Endothelial cell of umbilical vein (primary cell): ENCODE measurements around the gene SSBP3. TPM values are rescaled to one million over a fixed set of nuclear protein-coding genes. Genes with fewer than 3 reads are reported as not detected.

Experiments used
- BruUV-seq: library from RNA; stranded (reverse); fragments of 400-500 nt; replicated peaks from 2 replicates; lab custom pipeline; 2021; lab: Mats Ljungman, UMichigan
- CTCF ChIA-PET: fragments of 300-600, 350-600 bp; sonication (Branson Sonifier 250); formaldehyde crosslinking; loops from one replicate; lab custom pipeline; 2021; ENCODE audit warnings: antibody characterized with exemption, inconsistent platforms; lab: Charles Lee
- POLR2A ChIA-PET: fragments of 300-600, 350-600 bp; sonication (Branson Sonifier 250); formaldehyde crosslinking; loops from one replicate; lab custom pipeline; 2021; ENCODE audit warnings: antibody characterized with exemption, inconsistent platforms; lab: Charles Lee
- DNase-seq: peaks from one replicate; pipeline ENCODE4 v3.0.0-alpha.2; 2011; ENCODE audit warnings: low read depth, low spot score
- FAIRE-seq: peaks from 2 replicates; lab custom pipeline; 2011; peaks lifted over from hg19 to GRCh38; lab: Jason Lieb, UNC
- H2AFZ ChIP-seq: 2 replicates; pipeline ENCODE4 v1.6.0; 2012; ENCODE audit warnings: low read depth, low read length, control low read depth, inconsistent platforms
- H3K27ac ChIP-seq: 2 replicates; pipeline ENCODE4 v1.5.1; 2011; ENCODE audit warnings: low read depth, mild to moderate bottlenecking, control low read depth, low read length, moderate library complexity; ENCODE audit not compliant: insufficient read depth
- H3K27me3 ChIP-seq, 2 experiments: 2 replicates each; pipeline versions ENCODE4 v1.6.0 to v1.6.1; 2011; ENCODE audit warnings: low read length in 2 of 2, mixed read lengths in 1 of 2; ENCODE audit not compliant: control insufficient read depth in 2 of 2, insufficient read depth in 2 of 2
- H3K36me3 ChIP-seq, 2 experiments: 2 replicates in 1 of 2; 3 replicates in 1 of 2; pipeline ENCODE4 v1.5.1; 2011; ENCODE audit warnings: low read length in 2 of 2, mild to moderate bottlenecking in 1 of 2, moderate library complexity in 1 of 2; ENCODE audit not compliant: control insufficient read depth in 2 of 2, insufficient read depth in 2 of 2; ENCODE audit errors: extremely low read depth in 1 of 2
- H3K4me1 ChIP-seq: 3 replicates; pipeline ENCODE4 v1.5.1; 2011; ENCODE audit warnings: mild to moderate bottlenecking, low read length; ENCODE audit not compliant: control insufficient read depth, insufficient read depth; ENCODE audit errors: extremely low read depth
- H3K4me2 ChIP-seq: 2 replicates; pipeline ENCODE4 v1.6.1; 2011; ENCODE audit warnings: low read length, control low read depth, mixed read lengths; ENCODE audit not compliant: insufficient read depth
- H3K4me3 ChIP-seq, 3 experiments: fragments of 200-600 bp in 1 of 3; sonication (generic), shearing (Covaris generic) in 1 of 3; replicated peaks in 1 of 3; 2 replicates each; pipeline ENCODE4 v1.5.1; 2011 to 2016; ENCODE audit warnings: control low read depth in 3 of 3, low read length in 3 of 3, mild to moderate bottlenecking in 2 of 3, inconsistent platforms in 1 of 3, low read depth in 1 of 3, moderate library complexity in 1 of 3; ENCODE audit not compliant: insufficient read depth in 1 of 3
- H3K79me2 ChIP-seq: 2 replicates; pipeline ENCODE4 v1.6.0; 2012; ENCODE audit warnings: low read length, inconsistent platforms; ENCODE audit not compliant: control insufficient read depth, insufficient read depth
- H3K9ac ChIP-seq: replicated peaks from 2 replicates; pipeline ENCODE3; 2011; ENCODE audit warnings: low read length, control low read depth; ENCODE audit not compliant: insufficient read depth; ENCODE audit errors: extremely low read depth
- H3K9me1 ChIP-seq: replicated peaks from 3 replicates; pipeline ENCODE4 v1.6.0; 2011; ENCODE audit warnings: mild to moderate bottlenecking, low read length; ENCODE audit not compliant: control insufficient read depth, insufficient read depth; ENCODE audit errors: extremely low read depth
- H3K9me3 ChIP-seq: replicated peaks from 2 replicates; pipeline ENCODE4 v1.5.1; 2012; ENCODE audit warnings: low read length, inconsistent platforms; ENCODE audit not compliant: control insufficient read depth, insufficient read depth
- H4K20me1 ChIP-seq: replicated peaks from 2 replicates; pipeline ENCODE3; 2011; ENCODE audit warnings: mild to moderate bottlenecking, low read length; ENCODE audit not compliant: control insufficient read depth, insufficient read depth; ENCODE audit errors: extremely low read depth
- CTCF ChIP-seq, 2 donors: IDR thresholded peaks; 1 replicate in 1 of 2; 2 replicates in 1 of 2; pipeline ENCODE4 v1.5.1; 2011; ENCODE audit warnings: low read length in 2 of 2, mild to moderate bottlenecking in 2 of 2, moderate library complexity in 2 of 2, control low read depth in 1 of 2, inconsistent platforms in 1 of 2, low read depth in 1 of 2; ENCODE audit not compliant: insufficient read depth in 1 of 2; ENCODE audit errors: extremely low read depth in 1 of 2
- JUN ChIP-seq: IDR thresholded peaks from 2 replicates; pipeline ENCODE4 v1.6.1; 2011; ENCODE audit warnings: borderline replicate concordance, low read depth; ENCODE audit not compliant: insufficient read length, insufficient read depth
- dilution Hi-C: fragments of 300-500 bp; cut with MboI; formaldehyde crosslinking; loops from one replicate; pipeline ENCODE4 v1.15.0; 2019; ENCODE audit warnings: low sequenced_read_pairs; ENCODE audit not compliant: extremely low pct_ligation_motif_present
- intact Hi-C: fragments of 100-400 bp; cut with micrococcal nuclease; formaldehyde crosslinking; loops from one replicate; pipeline ENCODE4 v1.10.0; 2022
- polyA plus RNA-seq, 4 experiments: library from polyadenylated mRNA; depleted of rRNA in 3 of 4; stranded (reverse) in 3 of 4; unstranded in 1 of 4; fragments of >200 nt; gene quantifications; 2 replicates each; pipeline versions ENCODE4 v1.2.1 to v1.2.3, GENCODE V29; 2011 to 2012; ENCODE audit warnings: missing spikeins in 1 of 4
- total RNA-seq: library from RNA; stranded (reverse); gene quantifications from 2 replicates; pipeline ENCODE4 v1.2.3, GENCODE V29; 2021

SSBP3 gene
- total and polyA plus RNA-seq, 2 donors (not counting 3 experiments of a cell fraction or from before 2014, with no cell fraction given) = 44.9 to 59.4 TPM

GRCh38 chr1:54375712-54376429 lies 30.3 kb downstream of the SSBP3 start:
- ChIA-PET CTCF (no interaction called here), POLR2A (no interaction called here)

More at GRCh38 chr1:54375712-54376429, 30.3 kb downstream of the SSBP3 start:
- no peaks in the 10 kb centered on the region for H3K4me1 ChIP-seq
- H3K27ac ChIP-seq = no peak overlapping the region
- FAIRE-seq (no peak), DNase-seq (no peak)
- dilution Hi-C loops (no loop called here), intact Hi-C loops (no loop called here)
- H3K79me2 ChIP-seq = peaks cover 70% of the 10 kb centered on the region
- no peak overlapping the region for H2AFZ ChIP-seq
- TF ChIP-seq JUN (no peak), CTCF (IDR thresholded peaks at IDR 0.05; ENCODE audit: extremely low read depth in 1 of 2, insufficient read depth in 1 of 2, low read depth in 1 of 2, low read length in 2 of 2) (peak in 1 of 2 donors; percentile 10)
- H3K9ac ChIP-seq = no peak overlapping the region
- H3K4me3 ChIP-seq = no peak overlapping the region
- H3K9me3 ChIP-seq = no peaks in the 10 kb centered on the region
- no peak overlapping the region for H3K4me2 ChIP-seq
- H4K20me1 ChIP-seq = no peaks in the 10 kb centered on the region
- H3K36me3 ChIP-seq = peaks cover 0 to 2% of the 10 kb centered on the region in 2 experiments
- BruUV-seq = no TSS peak
- H3K27me3 ChIP-seq = no peaks in the 10 kb centered on the region
- H3K9me1 ChIP-seq = no peaks in the 10 kb centered on the region
